ENCODE data around the gene CCDC50.

DNA sequence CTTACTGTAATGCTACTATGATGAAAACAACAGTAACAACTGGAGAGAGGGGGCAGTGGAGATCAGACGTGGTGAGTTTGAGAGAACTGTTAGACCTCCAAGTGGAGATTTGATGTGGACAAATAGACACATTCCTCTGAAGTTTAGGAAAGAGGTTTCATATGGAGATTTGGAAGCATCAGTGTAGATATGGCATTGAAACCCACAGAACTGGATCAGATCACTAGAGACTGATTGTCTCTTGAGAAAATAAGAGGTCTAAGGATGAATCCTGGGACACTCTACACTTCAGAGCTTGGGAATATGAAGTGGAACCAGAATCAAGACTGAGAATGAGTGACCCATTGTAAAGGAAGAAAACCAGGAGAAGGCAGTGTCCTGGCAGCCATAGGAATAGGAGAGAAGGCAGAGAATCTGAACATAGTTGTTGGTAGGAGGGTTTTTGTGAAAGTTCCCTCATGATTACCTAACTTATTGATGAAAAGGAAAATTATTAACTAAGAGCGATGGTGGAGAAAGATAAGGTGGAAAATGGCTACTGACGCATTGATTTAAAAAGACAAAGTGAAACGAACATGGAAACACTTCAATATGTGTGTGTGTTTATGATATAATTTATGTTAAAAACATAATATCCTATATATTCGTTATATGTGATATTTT is 102.1 kb downstream of the CCDC50 start:
- TF ChIP-seq, protein P1, sequence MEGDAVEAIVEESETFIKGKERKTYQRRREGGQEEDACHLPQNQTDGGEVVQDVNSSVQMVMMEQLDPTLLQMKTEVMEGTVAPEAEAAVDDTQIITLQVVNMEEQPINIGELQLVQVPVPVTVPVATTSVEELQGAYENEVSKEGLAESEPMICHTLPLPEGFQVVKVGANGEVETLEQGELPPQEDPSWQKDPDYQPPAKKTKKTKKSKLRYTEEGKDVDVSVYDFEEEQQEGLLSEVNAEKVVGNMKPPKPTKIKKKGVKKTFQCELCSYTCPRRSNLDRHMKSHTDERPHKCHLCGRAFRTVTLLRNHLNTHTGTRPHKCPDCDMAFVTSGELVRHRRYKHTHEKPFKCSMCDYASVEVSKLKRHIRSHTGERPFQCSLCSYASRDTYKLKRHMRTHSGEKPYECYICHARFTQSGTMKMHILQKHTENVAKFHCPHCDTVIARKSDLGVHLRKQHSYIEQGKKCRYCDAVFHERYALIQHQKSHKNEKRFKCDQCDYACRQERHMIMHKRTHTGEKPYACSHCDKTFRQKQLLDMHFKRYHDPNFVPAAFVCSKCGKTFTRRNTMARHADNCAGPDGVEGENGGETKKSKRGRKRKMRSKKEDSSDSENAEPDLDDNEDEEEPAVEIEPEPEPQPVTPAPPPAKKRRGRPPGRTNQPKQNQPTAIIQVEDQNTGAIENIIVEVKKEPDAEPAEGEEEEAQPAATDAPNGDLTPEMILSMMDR (IDR thresholded peaks at IDR 0.05) = no peak
- no peak for TF ChIP-seq ZFX (IDR thresholded peaks at IDR 0.05; ENCODE audit: borderline replicate concordance)
